Neural crest cell (in vitro differentiated cells): Measurements from ENCODE around the gene SDK1. TPM values are rescaled to one million over a fixed set of nuclear protein-coding genes. Genes with fewer than 3 reads are reported as not detected.

Experiments used
- DNase-seq: peaks from one replicate; pipeline ENCODE4 v3.0.0; 2021; ENCODE audit warnings: low read depth, mixed read lengths, low spot score
- H3K27ac Mint-ChIP-seq: one replicate; pipeline ENCODE4 v1.8.0; 2021; ENCODE audit warnings: mild to moderate bottlenecking, mixed read lengths; ENCODE audit not compliant: unreplicated experiment
- H3K27me3 Mint-ChIP-seq: 2 replicates; pipeline ENCODE4 v1.8.0; 2021; ENCODE audit warnings: low read depth, mild to moderate bottlenecking, mixed read lengths
- H3K36me3 Mint-ChIP-seq: 2 replicates; pipeline ENCODE4 v1.8.0; 2021; ENCODE audit warnings: low read depth, mild to moderate bottlenecking, mixed read lengths
- H3K4me1 Mint-ChIP-seq: 2 replicates; pipeline ENCODE4 v1.8.0; 2021; ENCODE audit warnings: mixed read lengths
- H3K4me3 Mint-ChIP-seq: one replicate; pipeline ENCODE4 v1.8.0; 2021; ENCODE audit warnings: mild to moderate bottlenecking, mixed read lengths
- H3K9me3 Mint-ChIP-seq: 2 replicates; pipeline ENCODE4 v1.8.0; 2021; ENCODE audit warnings: mixed read lengths
- total RNA-seq: library from RNA; stranded (reverse); gene quantifications from 2 replicates; pipeline ENCODE4 v1.2.1, GENCODE V29; 2021
- TF ChIP-seq, protein P1 (sequence below): fragments of 200-600 bp; sonication (generic); conservative IDR thresholded peaks from 2 replicates; pipeline ENCODE4 v1.5.0; 2021; ENCODE audit warnings: antibody characterized with exemption, mild to moderate bottlenecking

SDK1 gene
- total RNA-seq, 1 donor from 2014 or later: 11.6 TPM

DNA sequence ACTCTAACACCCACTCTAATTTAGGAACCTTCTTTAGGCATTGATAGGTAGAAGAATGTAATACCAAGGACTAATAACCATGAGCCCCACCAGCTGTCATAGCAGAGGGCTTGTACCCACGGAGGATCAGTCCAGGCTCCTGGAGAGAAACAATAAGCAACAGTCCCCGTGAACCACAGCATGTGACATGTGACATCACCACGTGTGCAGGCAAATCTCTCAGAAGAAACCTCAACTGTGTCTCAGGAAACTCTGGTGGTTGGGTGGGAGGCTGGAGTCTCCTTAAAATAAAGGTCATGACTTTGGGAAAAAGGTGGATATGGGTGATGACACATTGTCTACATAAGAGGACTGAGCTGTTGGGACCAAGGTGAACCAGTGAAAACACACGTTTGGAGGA lies 727.2 kb downstream of the SDK1 start:
- Mint-ChIP-seq H3K9me3 (no peaks in the 10 kb centered on the region), H3K4me3 (no peak overlapping the region), H3K27ac (no peak overlapping the region), H3K27me3 (no peaks in the 10 kb centered on the region), H3K4me1 (peaks cover 20% of the 10 kb centered on the region), H3K36me3 (peaks cover 3% of the 10 kb centered on the region)
- TF ChIP-seq, protein P1, sequence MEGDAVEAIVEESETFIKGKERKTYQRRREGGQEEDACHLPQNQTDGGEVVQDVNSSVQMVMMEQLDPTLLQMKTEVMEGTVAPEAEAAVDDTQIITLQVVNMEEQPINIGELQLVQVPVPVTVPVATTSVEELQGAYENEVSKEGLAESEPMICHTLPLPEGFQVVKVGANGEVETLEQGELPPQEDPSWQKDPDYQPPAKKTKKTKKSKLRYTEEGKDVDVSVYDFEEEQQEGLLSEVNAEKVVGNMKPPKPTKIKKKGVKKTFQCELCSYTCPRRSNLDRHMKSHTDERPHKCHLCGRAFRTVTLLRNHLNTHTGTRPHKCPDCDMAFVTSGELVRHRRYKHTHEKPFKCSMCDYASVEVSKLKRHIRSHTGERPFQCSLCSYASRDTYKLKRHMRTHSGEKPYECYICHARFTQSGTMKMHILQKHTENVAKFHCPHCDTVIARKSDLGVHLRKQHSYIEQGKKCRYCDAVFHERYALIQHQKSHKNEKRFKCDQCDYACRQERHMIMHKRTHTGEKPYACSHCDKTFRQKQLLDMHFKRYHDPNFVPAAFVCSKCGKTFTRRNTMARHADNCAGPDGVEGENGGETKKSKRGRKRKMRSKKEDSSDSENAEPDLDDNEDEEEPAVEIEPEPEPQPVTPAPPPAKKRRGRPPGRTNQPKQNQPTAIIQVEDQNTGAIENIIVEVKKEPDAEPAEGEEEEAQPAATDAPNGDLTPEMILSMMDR: no peak
- DNase-seq: no peak

- no peaks in the 10 kb centered on the region for H3K27me3 Mint-ChIP-seq
- H3K4me3 Mint-ChIP-seq: no peak overlapping the region
- no peak for DNase-seq
- no peaks in the 10 kb centered on the region for H3K9me3 Mint-ChIP-seq
- TF ChIP-seq, protein P1: no peak
- peaks cover 11% of the 10 kb centered on the region for H3K4me1 Mint-ChIP-seq
- peaks cover 3% of the 10 kb centered on the region for H3K36me3 Mint-ChIP-seq
- H3K27ac Mint-ChIP-seq: no peak overlapping the region
Observed at GRCh38 chr7:4029941-4030340, 728.9 kb downstream of the SDK1 start.

DNA sequence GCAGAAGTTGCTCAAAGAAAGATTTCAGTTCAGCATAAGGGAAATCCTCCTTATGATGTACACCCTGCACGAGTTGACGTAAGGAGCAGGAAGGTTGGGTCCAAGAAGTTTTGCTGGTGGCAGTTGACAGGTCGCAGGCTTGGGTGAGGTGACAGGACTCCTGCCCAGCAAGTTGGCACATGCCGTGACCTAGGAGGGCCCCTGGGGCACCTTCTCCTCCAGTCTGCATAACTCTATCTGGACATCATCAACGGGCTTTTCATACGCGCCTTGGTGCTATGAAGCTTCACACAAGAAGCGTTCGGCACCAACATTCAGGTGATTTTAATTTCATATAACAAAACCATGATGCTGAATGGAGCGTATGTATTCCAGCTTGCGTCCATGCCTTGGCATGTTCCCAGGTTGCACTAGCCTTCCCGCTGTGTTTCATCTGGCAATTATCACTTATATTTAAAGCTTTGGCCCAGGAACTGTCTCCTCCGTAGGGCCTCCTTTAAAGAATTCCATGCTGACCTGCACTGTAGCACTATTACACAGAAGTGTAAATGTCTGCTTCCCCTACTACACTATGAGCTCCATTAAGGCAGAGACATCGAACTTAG lies 729.4 kb downstream of the SDK1 start:
- no peaks in the 10 kb centered on the region for H3K9me3 Mint-ChIP-seq
- no peak for DNase-seq
- TF ChIP-seq, protein P1: no peak
- no peak overlapping the region for H3K4me3 Mint-ChIP-seq
- peaks cover 6% of the 10 kb centered on the region for H3K4me1 Mint-ChIP-seq
- no peak overlapping the region for H3K27ac Mint-ChIP-seq
- H3K36me3 Mint-ChIP-seq: peaks cover 3% of the 10 kb centered on the region
- no peaks in the 10 kb centered on the region for H3K27me3 Mint-ChIP-seq

- DNase-seq: no peak
- TF ChIP-seq, protein P1: no peak
- H3K4me1 Mint-ChIP-seq: no peaks in the 10 kb centered on the region
- no peaks in the 10 kb centered on the region for H3K36me3 Mint-ChIP-seq
- H3K9me3 Mint-ChIP-seq: no peaks in the 10 kb centered on the region
- H3K27ac Mint-ChIP-seq: no peak overlapping the region
- H3K27me3 Mint-ChIP-seq: no peaks in the 10 kb centered on the region
- H3K4me3 Mint-ChIP-seq: no peak overlapping the region
Observed at GRCh38 chr7:4033996-4034395, 732.9 kb downstream of the SDK1 start.

DNA sequence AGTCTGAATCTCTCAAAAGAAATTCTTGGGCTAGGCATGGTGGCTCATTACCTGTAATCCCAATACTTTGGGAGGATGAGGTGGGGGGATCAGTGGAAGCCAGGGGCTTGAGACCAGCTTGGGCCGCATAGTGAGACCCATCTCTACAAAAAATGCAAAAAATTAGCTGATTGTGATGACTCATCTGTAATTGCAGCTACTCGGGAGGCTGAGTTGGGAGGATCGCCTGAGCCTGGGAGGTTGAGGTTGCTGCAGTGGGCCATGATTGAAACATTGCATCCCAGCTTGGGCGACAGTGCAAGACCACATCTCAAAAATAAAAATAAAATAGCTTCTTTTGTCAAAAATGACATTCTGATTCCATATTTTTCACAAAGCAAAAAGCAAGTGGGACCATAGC lies 736.3 kb downstream of the SDK1 start:
- TF ChIP-seq, protein P1: no peak

More for the DNA sequence above, 736.3 kb downstream of the SDK1 start:
- no peak for DNase-seq
- Mint-ChIP-seq H3K4me1 (peaks cover 2% of the 10 kb centered on the region), H3K36me3 (no peaks in the 10 kb centered on the region), H3K9me3 (no peaks in the 10 kb centered on the region), H3K27me3 (no peaks in the 10 kb centered on the region), H3K4me3 (no peak overlapping the region), H3K27ac (no peak overlapping the region)
